Calu3 (cell line): Measurements from ENCODE around the gene CNNM2. TPM values are rescaled to one million over a fixed set of nuclear protein-coding genes. Genes with fewer than 3 reads are reported as not detected.

ENCODE experiments used
- BruUV-seq: library from RNA; stranded (reverse); fragments of 400-500 nt; replicated peaks from 2 replicates; lab custom pipeline; 2021; lab: Mats Ljungman, UMichigan
- CTCF ChIA-PET: fragments of 300-600 bp; sonication (Branson Sonifier 250); formaldehyde crosslinking; loops from one replicate; lab custom pipeline; 2022; ENCODE audit warnings: antibody characterized with exemption; lab: Charles Lee
- DNase-seq: peaks from one replicate; pipeline ENCODE4 v3.0.0; 2022
- H3K27ac Mint-ChIP-seq: one replicate; pipeline ENCODE4 v1.8.0; 2022; ENCODE audit warnings: mixed read lengths; ENCODE audit not compliant: unreplicated experiment
- H3K27me3 Mint-ChIP-seq: one replicate; pipeline ENCODE4 v1.8.0; 2022; ENCODE audit warnings: mixed read lengths; ENCODE audit not compliant: unreplicated experiment
- H3K36me3 Mint-ChIP-seq: one replicate; pipeline ENCODE4 v1.8.0; 2022; ENCODE audit warnings: mild to moderate bottlenecking, moderate library complexity, mixed read lengths; ENCODE audit not compliant: insufficient read depth, unreplicated experiment
- H3K4me1 Mint-ChIP-seq: one replicate; pipeline ENCODE4 v1.8.0; 2022; ENCODE audit warnings: mild to moderate bottlenecking, low read depth, mixed read lengths; ENCODE audit not compliant: unreplicated experiment
- H3K4me3 Mint-ChIP-seq: one replicate; pipeline ENCODE4 v1.8.0; 2022; ENCODE audit warnings: mild to moderate bottlenecking, low read depth, moderate library complexity, mixed read lengths; ENCODE audit not compliant: unreplicated experiment
- H3K9me3 Mint-ChIP-seq: one replicate; pipeline ENCODE4 v1.8.0; 2022; ENCODE audit warnings: low read depth, mixed read lengths; ENCODE audit not compliant: unreplicated experiment
- intact Hi-C: fragments of 100-400 bp; cut with micrococcal nuclease; formaldehyde crosslinking; loops from one replicate; pipeline ENCODE4 v1.10.0; 2022; ENCODE audit not compliant: unreplicated experiment
- total RNA-seq: library from RNA; stranded (reverse); gene quantifications from 2 replicates; pipeline ENCODE4 v1.2.3, GENCODE V29; 2022
- TF ChIP-seq, protein P1 (sequence below): fragments of 200-600 bp; IDR thresholded peaks from one replicate; pipeline ENCODE4 v1.8.0; 2022; ENCODE audit warnings: antibody characterized with exemption; ENCODE audit not compliant: unreplicated experiment

The CNNM2 gene
- total RNA-seq, 1 experiment from 2014 or later: 4.2 TPM

DNA sequence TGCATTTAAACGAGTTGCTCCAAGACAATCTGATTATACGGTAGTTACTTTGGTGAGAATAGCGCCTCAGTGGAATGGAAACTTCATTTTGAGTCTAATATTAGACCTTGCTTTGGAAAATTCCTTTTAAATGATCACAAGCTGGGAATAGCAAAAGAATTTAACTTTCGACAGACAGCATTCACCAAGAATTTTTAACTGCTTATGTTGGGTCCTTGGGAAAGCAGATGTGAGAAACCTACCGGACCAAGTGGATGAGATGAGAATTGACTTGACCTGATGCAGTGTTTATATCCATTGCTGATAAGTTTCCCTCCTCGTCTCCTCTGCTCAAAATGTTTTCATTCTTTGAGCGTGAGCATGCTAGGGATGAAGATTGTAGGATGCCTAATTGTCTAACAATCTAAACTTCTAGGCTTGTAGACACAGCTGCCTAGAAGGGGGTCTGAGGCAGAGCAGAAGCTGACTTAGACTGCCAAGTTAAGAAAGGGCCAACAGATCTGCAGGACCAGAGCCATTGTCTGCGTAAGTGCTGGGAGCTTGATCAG lies 126.9 kb downstream of the CNNM2 start:
- H3K9me3 Mint-ChIP-seq: no peaks in the 10 kb centered on the region
- intact Hi-C loops: loop anchor here (10.0 kb wide), 1 partner anchor 60 kb away; no protein-coding TSS in a partner anchor
- H3K36me3 Mint-ChIP-seq: no peaks in the 10 kb centered on the region
- BruUV-seq: no TSS peak
- H3K4me1 Mint-ChIP-seq: no peaks in the 10 kb centered on the region
- no peak for DNase-seq
- no peak overlapping the region for H3K4me3 Mint-ChIP-seq
- H3K27me3 Mint-ChIP-seq: peaks cover 11% of the 10 kb centered on the region
- no peak overlapping the region for H3K27ac Mint-ChIP-seq
- TF ChIP-seq, protein P1, sequence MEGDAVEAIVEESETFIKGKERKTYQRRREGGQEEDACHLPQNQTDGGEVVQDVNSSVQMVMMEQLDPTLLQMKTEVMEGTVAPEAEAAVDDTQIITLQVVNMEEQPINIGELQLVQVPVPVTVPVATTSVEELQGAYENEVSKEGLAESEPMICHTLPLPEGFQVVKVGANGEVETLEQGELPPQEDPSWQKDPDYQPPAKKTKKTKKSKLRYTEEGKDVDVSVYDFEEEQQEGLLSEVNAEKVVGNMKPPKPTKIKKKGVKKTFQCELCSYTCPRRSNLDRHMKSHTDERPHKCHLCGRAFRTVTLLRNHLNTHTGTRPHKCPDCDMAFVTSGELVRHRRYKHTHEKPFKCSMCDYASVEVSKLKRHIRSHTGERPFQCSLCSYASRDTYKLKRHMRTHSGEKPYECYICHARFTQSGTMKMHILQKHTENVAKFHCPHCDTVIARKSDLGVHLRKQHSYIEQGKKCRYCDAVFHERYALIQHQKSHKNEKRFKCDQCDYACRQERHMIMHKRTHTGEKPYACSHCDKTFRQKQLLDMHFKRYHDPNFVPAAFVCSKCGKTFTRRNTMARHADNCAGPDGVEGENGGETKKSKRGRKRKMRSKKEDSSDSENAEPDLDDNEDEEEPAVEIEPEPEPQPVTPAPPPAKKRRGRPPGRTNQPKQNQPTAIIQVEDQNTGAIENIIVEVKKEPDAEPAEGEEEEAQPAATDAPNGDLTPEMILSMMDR: no peak
- CTCF ChIA-PET: no interaction called here

DNA sequence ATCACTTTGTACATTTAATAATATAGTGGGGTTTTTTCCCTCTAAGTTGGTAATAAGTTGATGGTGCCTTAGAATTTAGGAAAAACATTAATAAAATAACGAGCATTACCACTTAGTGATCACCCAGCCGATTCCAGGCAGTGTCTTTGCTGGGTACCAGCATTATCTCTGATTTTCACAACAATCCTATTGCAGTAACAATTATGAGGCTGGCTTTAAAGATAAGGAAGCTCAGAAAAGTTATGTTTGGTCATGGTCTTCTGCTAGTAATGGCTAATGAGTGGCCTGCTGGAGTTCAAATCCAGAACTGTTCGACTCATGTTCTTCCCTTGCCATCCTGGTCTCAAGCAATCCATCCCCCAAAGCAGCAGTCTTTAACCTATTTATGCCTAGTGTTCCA lies 127.9 kb downstream of the CNNM2 start:
- no peak overlapping the region for H3K4me3 Mint-ChIP-seq
- H3K27ac Mint-ChIP-seq: no peak overlapping the region
- TF ChIP-seq, protein P1: no peak
- no peaks in the 10 kb centered on the region for H3K36me3 Mint-ChIP-seq
- no peaks in the 10 kb centered on the region for H3K9me3 Mint-ChIP-seq
- intact Hi-C loops: loop anchor here (10.0 kb wide), 1 partner anchor 61 kb away; no protein-coding TSS in a partner anchor
- BruUV-seq: no TSS peak
- peaks cover 3% of the 10 kb centered on the region for H3K27me3 Mint-ChIP-seq
- no peak for DNase-seq
- CTCF ChIA-PET: no interaction called here
- no peaks in the 10 kb centered on the region for H3K4me1 Mint-ChIP-seq

DNA sequence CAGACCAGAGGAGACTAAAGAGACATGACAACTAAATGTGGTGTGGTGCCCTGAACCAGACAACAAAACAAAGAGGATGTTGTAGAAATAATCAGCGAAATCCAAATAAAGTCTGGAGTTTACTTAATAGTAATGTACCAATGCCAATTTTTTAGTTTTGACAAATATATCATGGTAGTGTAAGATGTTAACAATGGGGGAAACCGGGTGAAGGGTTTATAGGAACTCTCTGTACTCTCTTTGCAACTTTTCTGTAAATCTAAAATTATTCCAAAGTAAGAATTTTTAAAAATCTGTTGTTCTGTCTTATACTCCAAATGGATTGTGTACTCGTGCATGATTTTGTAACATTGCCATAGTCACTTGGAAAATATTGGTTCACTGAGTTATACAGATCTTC lies 129.3 kb downstream of the CNNM2 start:
- intact Hi-C loops: loop anchor here (10.0 kb wide), 1 partner anchor 63 kb away; no protein-coding TSS in a partner anchor
- no peak overlapping the region for H3K4me3 Mint-ChIP-seq
- DNase-seq: no peak
- no TSS peak for BruUV-seq
- H3K36me3 Mint-ChIP-seq: no peaks in the 10 kb centered on the region
- H3K27ac Mint-ChIP-seq: no peak overlapping the region
- CTCF ChIA-PET: interaction anchor here (0.7 kb wide), 1 partner anchor 1093 kb away, joined by 4 read pairs; no protein-coding TSS in a partner anchor
- TF ChIP-seq, protein P1: no peak
- H3K27me3 Mint-ChIP-seq: no peaks in the 10 kb centered on the region
- H3K4me1 Mint-ChIP-seq: no peaks in the 10 kb centered on the region
- no peaks in the 10 kb centered on the region for H3K9me3 Mint-ChIP-seq

DNA sequence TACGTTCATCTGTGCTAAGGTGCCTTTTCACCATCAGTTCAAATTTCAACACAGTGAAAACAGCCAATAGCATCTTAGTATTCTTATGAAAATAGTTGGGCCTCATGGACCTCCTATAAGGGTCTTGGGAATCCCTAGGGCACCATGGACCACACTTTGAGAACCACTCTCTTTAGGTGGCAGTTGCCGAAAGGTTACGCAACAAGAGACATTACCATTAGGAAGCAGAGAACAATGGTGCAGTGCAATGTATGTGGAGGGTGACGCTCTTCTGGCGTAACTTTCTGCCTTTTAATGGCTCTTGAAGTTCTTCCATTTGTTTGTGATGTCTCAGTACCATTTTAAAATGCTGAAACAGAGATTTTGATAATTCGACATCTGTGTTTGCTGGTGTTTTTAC lies 131.1 kb downstream of the CNNM2 start:
- TF ChIP-seq, protein P1: no peak
- no TSS peak for BruUV-seq
- intact Hi-C loops: loop anchor here (10.0 kb wide), 1 partner anchor 64 kb away; no protein-coding TSS in a partner anchor
- Mint-ChIP-seq H3K27ac (no peak overlapping the region), H3K9me3 (no peaks in the 10 kb centered on the region), H3K36me3 (no peaks in the 10 kb centered on the region), H3K27me3 (no peaks in the 10 kb centered on the region), H3K4me1 (no peaks in the 10 kb centered on the region), H3K4me3 (no peak overlapping the region)
- DNase-seq: no peak
- CTCF ChIA-PET: interaction anchor here (0.9 kb wide), 1 partner anchor 12 kb away, joined by 3 read pairs; no protein-coding TSS in a partner anchor
